GM12872 (cell line): ENCODE data around the gene ZACN.

Source experiments
- TF ChIP-seq, protein P1 (sequence below): IDR thresholded peaks from 3 replicates; pipeline ENCODE4 v1.5.1; 2011; ENCODE audit warnings: low read depth, mild to moderate bottlenecking, low read length, moderate library complexity; ENCODE audit not compliant: insufficient read depth

The ZACN gene

DNA sequence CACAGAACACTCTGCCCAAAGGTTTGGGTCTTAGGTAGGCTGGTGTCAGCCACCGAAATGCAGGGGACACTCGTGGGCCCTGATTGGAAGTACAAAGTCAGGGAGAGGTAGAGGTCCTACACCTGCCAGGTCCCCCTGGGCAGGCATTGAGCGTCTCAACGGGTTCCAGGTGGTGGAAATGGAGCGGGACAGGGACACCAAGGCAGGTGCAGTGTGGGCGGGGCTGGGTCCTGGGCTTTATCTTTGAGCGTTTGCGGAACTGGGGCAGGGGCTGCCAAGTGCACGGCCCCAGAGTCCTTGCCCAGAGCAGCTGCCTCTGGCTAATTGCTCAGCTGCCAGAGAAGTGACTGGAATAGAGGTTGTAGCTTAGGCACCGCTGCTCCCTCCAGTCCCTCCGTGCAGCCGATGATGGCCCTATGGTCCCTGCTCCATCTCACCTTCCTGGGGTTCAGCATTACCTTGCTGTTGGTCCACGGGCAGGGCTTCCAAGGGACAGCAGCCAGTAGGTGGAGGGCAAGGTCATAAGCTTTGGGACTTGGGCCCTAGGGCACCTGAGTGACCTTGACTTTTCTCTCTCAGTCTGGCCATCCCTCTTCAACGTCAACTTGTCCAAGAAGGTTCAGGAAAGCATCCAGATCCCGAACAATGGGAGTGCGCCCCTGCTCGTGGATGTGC, at the start of gene ZACN:
Gene ZACN (plus strand): TSS at position 323 of the 675 bp plus-strand sequence. CDS start 83 bp downstream, at position 406.
- TF ChIP-seq, protein P1, sequence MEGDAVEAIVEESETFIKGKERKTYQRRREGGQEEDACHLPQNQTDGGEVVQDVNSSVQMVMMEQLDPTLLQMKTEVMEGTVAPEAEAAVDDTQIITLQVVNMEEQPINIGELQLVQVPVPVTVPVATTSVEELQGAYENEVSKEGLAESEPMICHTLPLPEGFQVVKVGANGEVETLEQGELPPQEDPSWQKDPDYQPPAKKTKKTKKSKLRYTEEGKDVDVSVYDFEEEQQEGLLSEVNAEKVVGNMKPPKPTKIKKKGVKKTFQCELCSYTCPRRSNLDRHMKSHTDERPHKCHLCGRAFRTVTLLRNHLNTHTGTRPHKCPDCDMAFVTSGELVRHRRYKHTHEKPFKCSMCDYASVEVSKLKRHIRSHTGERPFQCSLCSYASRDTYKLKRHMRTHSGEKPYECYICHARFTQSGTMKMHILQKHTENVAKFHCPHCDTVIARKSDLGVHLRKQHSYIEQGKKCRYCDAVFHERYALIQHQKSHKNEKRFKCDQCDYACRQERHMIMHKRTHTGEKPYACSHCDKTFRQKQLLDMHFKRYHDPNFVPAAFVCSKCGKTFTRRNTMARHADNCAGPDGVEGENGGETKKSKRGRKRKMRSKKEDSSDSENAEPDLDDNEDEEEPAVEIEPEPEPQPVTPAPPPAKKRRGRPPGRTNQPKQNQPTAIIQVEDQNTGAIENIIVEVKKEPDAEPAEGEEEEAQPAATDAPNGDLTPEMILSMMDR: no peak

DNA sequence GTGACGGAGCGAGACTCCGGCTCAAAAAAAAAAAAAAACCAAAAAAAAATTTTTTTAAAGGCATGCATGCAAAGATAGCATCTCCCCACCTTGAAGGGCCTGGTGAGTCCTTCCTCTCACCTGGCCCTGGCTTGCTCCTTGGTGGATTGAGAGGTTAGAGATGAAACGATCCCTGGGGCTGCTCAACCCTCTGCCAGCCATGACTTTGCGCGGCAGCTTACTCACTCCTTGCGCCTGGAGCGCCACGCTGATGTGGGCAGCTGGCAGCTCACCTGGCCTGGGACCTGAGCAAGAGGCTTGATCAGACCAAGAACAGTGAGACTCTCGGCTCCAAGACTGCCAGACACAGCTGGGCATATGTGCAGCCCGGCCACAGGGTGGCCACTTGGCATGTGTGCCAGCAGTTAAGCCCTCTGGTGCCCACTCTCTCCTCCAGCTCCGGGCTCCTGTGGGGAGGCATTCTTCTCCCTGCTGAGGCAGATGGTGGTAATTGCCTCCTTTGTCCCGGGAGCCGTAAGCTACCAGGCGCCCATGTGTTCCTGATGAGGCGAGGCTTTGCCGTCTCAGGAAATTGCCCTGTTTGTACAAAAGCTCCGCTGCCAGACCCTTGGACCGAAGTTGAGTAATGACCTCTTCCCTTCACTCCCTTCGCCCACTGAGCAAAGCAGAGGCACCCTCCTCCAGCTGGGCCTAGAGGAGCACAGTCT, 46.8 kb upstream of the ZACN start:
- TF ChIP-seq, protein P1: no peak

DNA sequence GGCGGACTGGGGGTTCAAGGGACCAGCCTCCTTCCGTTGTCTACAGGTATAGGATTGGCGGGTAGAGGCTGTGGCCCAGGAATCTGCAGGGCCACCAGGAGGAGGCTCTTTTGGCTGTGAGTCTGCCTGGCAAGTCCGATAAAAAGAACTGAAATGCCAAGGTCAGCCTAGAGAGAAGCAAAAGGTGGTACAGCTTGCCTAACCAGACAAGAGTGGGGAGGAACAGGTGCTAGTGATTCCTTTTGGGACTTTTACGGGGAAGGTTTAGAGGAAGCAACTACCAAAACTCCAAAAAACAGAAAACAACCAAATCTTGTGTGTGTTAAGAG, 46.2 kb upstream of the ZACN start:
- TF ChIP-seq, protein P1: no peak

- TF ChIP-seq, protein P1: no peak
Measured at GRCh38 chr17:76033139-76033538, 45.8 kb upstream of the ZACN start.

- TF ChIP-seq, protein P1: no peak
Measured at GRCh38 chr17:76034428-76035350, 44.3 kb upstream of the ZACN start.

- TF ChIP-seq, protein P1: no peak
Measured at GRCh38 chr17:76036497-76037261, 42.3 kb upstream of the ZACN start.
